ENCODE results near the gene VIPR2. TPM values are rescaled to one million over a fixed set of nuclear protein-coding genes. Genes with fewer than 3 reads are reported as not detected.

VIPR2 gene
- total RNA-seq, 1 experiment from 2014 or later = not detected

- POLR2A ChIA-PET (ENCODE audit: low non-redundant PET) = no interaction called here
- no TSS peak for BruUV-seq (replicated peaks)
These were observed 4.0 kb upstream of the VIPR2 start for GRCh38 chr7:159148430-159149395.

GRCh38 chr7:159147687-159148086 lies 3.0 kb upstream of the VIPR2 start:
- CTCF ChIA-PET = no interaction called here
- Histone ChIP-seq H3K36me3 (ENCODE audit: insufficient read depth, low read length, poor library complexity, severe bottlenecking) (no peaks in the 10 kb centered on the region), H3K27me3 (replicated peaks; ENCODE audit: insufficient read depth, low read depth, low read length, poor library complexity) (peaks cover 79% of the 10 kb centered on the region), H3K4me1 (ENCODE audit: insufficient read depth, low read length, poor library complexity, severe bottlenecking) (no peaks in the 10 kb centered on the region), H3K4me3 (ENCODE audit: low read depth, low read length, poor library complexity, severe bottlenecking) (no peak overlapping the region), H3K27ac (ENCODE audit: low read depth, low read length, poor library complexity, severe bottlenecking) (no peak overlapping the region), H3K9me3 (ENCODE audit: low read depth, low read length, poor library complexity, severe bottlenecking) (no peaks in the 10 kb centered on the region)
- no TSS peak for BruUV-seq (replicated peaks)
- no peak for DNase-seq (ENCODE audit: low spot score)
- intact Hi-C loops (cut with micrococcal nuclease; ENCODE audit: unreplicated experiment) = no loop called here
- TF ChIP-seq CTCF (conservative IDR thresholded peaks at IDR 0.05; ENCODE audit: low read depth, low read length) (no peak), EZH2 (IDR thresholded peaks at IDR 0.05; ENCODE audit: borderline replicate concordance, low read depth, low read length, poor library complexity, severe bottlenecking) (no peak)
- POLR2A ChIA-PET (ENCODE audit: low non-redundant PET) = no interaction called here

More at GRCh38 chr7:159148430-159149395, 4.0 kb upstream of the VIPR2 start:
- DNase-seq (ENCODE audit: low spot score) = no peak
- Histone ChIP-seq H3K27me3 (replicated peaks; ENCODE audit: insufficient read depth, low read depth, low read length, poor library complexity) (peaks cover 77% of the 10 kb centered on the region), H3K9me3 (ENCODE audit: low read depth, low read length, poor library complexity, severe bottlenecking) (no peaks in the 10 kb centered on the region), H3K27ac (ENCODE audit: low read depth, low read length, poor library complexity, severe bottlenecking) (no peak overlapping the region), H3K36me3 (ENCODE audit: insufficient read depth, low read length, poor library complexity, severe bottlenecking) (no peaks in the 10 kb centered on the region), H3K4me1 (ENCODE audit: insufficient read depth, low read length, poor library complexity, severe bottlenecking) (no peaks in the 10 kb centered on the region), H3K4me3 (ENCODE audit: low read depth, low read length, poor library complexity, severe bottlenecking) (no peak overlapping the region)
- intact Hi-C loops (cut with micrococcal nuclease; ENCODE audit: unreplicated experiment) = no loop called here
- CTCF ChIA-PET = no interaction called here
- TF ChIP-seq CTCF (conservative IDR thresholded peaks at IDR 0.05; ENCODE audit: low read depth, low read length) (no peak), EZH2 (IDR thresholded peaks at IDR 0.05; ENCODE audit: borderline replicate concordance, low read depth, low read length, poor library complexity, severe bottlenecking) (no peak)

GRCh38 chr7:159147246-159147645 lies 2.6 kb upstream of the VIPR2 start:
- no TSS peak for BruUV-seq (replicated peaks)
- no peak for DNase-seq (ENCODE audit: low spot score)
- Histone ChIP-seq H3K4me3 (ENCODE audit: low read depth, low read length, poor library complexity, severe bottlenecking) (no peak overlapping the region), H3K4me1 (ENCODE audit: insufficient read depth, low read length, poor library complexity, severe bottlenecking) (no peaks in the 10 kb centered on the region), H3K27me3 (replicated peaks; ENCODE audit: insufficient read depth, low read depth, low read length, poor library complexity) (peaks cover 83% of the 10 kb centered on the region), H3K36me3 (ENCODE audit: insufficient read depth, low read length, poor library complexity, severe bottlenecking) (no peaks in the 10 kb centered on the region), H3K9me3 (ENCODE audit: low read depth, low read length, poor library complexity, severe bottlenecking) (no peaks in the 10 kb centered on the region), H3K27ac (ENCODE audit: low read depth, low read length, poor library complexity, severe bottlenecking) (no peak overlapping the region)
- POLR2A ChIA-PET (ENCODE audit: low non-redundant PET) = no interaction called here
- TF ChIP-seq CTCF (conservative IDR thresholded peaks at IDR 0.05; ENCODE audit: low read depth, low read length) (no peak), EZH2 (IDR thresholded peaks at IDR 0.05; ENCODE audit: borderline replicate concordance, low read depth, low read length, poor library complexity, severe bottlenecking) (no peak)
- CTCF ChIA-PET = no interaction called here
- intact Hi-C loops (cut with micrococcal nuclease; ENCODE audit: unreplicated experiment) = no loop called here
